Mucosa of stomach (tissue), 1 donor: ENCODE results near the gene GEMIN7.
A peak's percentile ranks its signal among the peaks of the same experiment; 100 is the strongest.
"Not testable (repeated sequence)": the region's sequence is repeated elsewhere in the genome, so short reads cannot be mapped to it uniquely, and the experiment has no call there.

Experiments
- H3K27me3 ChIP-seq: one replicate; pipeline ENCODE4 v1.7.0; 2013; ENCODE audit warnings: mild to moderate bottlenecking, low read length; ENCODE audit not compliant: control insufficient read depth, insufficient read depth
- H3K36me3 ChIP-seq: one replicate; pipeline ENCODE4 v1.7.0; 2013; ENCODE audit warnings: low read length; ENCODE audit not compliant: control insufficient read depth, insufficient read depth
- H3K4me1 ChIP-seq: one replicate; pipeline ENCODE4 v1.7.0; 2013; ENCODE audit warnings: mild to moderate bottlenecking, low read length; ENCODE audit not compliant: control insufficient read depth, insufficient read depth
- H3K4me3 ChIP-seq: one replicate; pipeline ENCODE4 v1.7.0; 2013; ENCODE audit warnings: low read length
- H3K9ac ChIP-seq: one replicate; pipeline ENCODE4 v1.7.0; 2013; ENCODE audit warnings: mild to moderate bottlenecking, low read length, moderate library complexity
- H3K9me3 ChIP-seq: one replicate; pipeline ENCODE4 v1.7.0; 2013; ENCODE audit warnings: mild to moderate bottlenecking, low read length, moderate library complexity; ENCODE audit not compliant: control insufficient read depth
- donor health status: Pancreatic carcinoma.

Gene GEMIN7

DNA sequence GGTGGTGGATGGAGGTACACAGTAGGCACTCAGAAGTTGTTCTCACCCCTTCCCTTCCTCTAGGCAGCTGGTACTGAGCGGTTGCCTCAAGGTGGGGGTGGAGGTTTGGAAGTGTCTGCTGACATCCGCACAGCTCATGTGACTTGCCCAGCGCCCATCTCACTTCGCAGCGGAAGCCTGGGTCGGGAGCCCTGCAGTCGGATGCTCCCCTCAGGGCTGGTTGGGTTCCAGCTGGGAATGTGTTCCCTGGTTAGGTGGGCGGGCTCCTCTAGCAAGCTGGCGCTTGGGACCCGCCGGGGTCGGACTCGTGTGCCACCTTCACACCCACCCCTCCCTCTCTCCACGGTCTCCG lies 24.1 kb downstream of the GEMIN7 start:
- Histone ChIP-seq H3K4me3 (no peak overlapping the region), H3K9ac (peak overlapping the region; percentile 26), H3K4me1 (peaks cover 79% of the 10 kb centered on the region), H3K36me3 (no peaks in the 10 kb centered on the region), H3K27me3 (no peaks in the 10 kb centered on the region), H3K9me3 (no peaks in the 10 kb centered on the region)

DNA sequence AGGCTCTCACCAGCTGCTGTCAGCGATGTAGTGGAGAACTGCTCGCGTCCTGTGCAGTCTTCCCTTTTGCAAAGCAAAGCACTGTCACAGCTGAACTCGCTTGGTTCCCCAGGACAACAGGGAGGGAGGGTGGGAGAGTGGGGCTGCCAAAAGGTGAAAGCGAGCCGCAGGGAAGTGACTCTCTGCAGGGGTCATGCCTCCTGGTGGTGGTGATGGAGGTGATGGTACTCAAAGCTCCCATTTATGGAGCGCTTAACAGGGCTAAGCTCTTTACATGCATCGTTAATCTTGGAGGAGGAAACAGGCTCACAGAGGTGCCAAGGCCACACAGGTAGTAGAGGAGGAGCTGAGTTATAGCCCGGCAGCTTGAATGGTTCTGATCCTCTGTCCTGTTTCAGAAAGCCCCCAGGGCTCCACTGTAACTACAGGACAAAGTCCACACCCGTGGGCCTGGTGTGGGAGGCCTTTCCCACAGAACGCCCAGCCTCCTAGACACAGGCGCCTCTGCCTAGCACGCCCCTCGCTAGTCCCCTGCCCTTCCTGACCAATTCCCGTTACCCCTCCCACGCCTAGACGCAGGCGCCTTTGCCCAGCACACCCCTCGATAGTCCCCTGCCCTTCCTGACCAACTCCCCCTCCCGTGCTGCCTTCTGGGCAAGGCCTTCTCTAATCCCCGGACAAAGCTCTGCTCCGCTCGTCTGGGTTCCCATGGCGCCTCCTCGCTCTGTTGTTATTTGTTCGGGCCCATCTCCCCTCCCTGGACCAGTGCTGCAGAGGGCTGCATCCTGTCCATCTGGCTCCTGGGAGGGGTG lies 24.7 kb downstream of the GEMIN7 start:
- Histone ChIP-seq H3K27me3 (no peaks in the 10 kb centered on the region), H3K4me1 (peaks cover 73% of the 10 kb centered on the region), H3K9ac (peak overlapping the region; percentile 38), H3K36me3 (no peaks in the 10 kb centered on the region), H3K9me3 (no peaks in the 10 kb centered on the region), H3K4me3 (no peak overlapping the region)

DNA sequence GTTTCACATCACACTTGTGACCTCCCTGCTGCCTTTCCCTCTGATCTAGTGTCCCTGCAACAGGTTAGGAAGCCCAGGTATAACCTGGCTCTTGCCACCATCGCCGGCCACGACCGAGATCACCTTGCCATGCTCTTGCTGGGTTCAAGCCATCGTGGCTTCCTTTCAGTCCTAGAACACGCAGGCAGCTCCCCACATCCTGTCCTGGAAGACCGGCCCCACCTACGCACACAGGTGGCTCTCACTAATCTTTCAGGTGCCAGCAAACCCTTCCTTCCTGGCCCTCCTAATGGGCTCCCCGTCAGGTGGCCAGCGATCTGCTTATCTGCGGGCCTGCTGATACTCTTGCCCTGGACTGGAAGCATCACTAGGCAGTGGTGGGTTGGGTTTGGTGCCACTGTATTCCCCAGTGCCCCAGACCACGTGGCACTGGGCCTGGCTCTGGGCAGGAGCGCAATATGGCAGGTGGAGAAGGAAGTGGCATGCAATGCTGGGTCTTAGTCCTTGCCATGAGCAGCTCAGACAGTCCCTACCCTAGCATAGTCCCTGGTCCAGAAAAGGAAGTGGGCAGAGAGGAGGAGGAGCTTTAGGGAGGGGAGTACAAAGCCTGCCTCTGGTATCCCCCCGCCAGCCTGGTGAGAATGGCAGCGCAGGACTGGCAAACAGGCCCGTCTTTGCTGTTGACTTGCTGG lies 25.7 kb downstream of the GEMIN7 start:
- H3K36me3 ChIP-seq = no peaks in the 10 kb centered on the region
- peaks cover 62% of the 10 kb centered on the region for H3K4me1 ChIP-seq
- peak overlapping the region; percentile 38 for H3K9ac ChIP-seq

DNA sequence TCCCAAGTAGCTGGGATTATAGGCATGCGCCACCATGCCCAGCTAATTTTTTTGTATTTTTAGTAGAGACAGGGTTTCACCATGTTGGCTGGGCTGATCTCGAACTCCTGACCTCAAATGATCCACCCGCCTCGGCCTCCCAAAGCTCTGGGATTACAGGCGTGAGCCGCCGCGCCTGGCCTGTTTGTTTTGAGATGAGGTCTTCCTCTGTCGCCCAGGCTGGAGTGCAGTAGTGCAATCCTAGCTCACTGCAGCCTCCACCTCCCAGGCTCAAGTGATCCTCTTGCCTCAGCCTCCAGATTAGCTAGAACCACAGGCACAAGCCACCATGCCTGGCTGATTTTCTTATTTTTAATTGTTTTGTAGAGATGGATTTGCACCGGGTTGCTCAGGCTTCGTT lies 27.3 kb downstream of the GEMIN7 start:
- peaks cover 51% of the 10 kb centered on the region for H3K4me1 ChIP-seq
- H3K4me3 ChIP-seq, H3K36me3 ChIP-seq, H3K27me3 ChIP-seq, H3K9me3 ChIP-seq, H3K9ac ChIP-seq: not testable (repeated sequence)

More for the DNA sequence above, 25.7 kb downstream of the GEMIN7 start:
- Histone ChIP-seq H3K4me3 (no peak overlapping the region), H3K9me3 (no peaks in the 10 kb centered on the region), H3K27me3 (no peaks in the 10 kb centered on the region)

DNA sequence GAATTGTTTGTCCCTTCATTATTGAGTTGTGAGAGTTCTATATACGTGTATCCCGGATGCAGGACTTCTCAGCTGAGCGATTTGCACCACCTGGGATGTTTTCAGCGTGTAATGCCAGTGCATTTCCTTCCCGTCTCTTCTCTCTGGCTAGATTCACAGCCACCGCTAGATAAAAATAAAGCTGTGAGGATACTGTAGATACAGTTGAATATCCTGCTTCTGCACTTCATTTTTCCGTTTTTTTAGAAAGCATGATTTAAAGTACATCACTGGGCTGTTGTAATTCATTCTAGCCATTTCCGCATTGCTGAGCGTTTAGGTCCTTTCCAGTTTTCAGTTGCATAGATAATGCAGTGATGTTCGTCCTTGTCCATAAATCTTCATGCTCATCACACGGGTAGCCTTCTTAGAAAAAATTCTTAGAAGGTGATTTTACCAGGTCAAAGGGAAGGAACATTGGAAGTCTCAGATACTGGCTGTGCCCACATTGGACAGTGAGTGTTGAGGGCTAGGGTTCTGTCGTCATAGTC lies 28.6 kb downstream of the GEMIN7 start:
- Histone ChIP-seq H3K9ac (no peak overlapping the region), H3K4me1 (peaks cover 51% of the 10 kb centered on the region), H3K4me3 (no peak overlapping the region), H3K36me3 (no peaks in the 10 kb centered on the region), H3K27me3 (no peaks in the 10 kb centered on the region), H3K9me3 (no peaks in the 10 kb centered on the region)

DNA sequence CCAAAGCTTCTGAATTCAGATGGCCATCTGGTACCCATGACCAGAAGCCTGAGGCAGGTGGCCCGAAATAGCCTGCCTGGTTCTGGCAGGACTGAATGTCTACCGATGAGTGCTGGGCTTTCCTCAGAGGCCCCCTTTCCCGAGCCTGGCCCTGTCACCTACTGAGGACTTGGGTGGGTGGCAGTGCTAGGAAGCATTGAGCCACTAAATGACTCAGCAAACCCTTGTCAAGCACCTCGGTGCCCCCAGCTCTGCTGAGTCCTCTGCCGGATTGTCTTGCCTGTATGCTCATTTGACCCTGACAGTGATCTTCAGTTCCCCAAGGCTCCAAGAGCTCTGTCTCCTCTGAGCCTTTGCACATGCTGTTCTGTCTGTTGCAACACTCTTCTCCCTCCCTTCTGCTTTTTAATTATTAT lies 31.8 kb downstream of the GEMIN7 start:
- no peaks in the 10 kb centered on the region for H3K27me3 ChIP-seq

DNA sequence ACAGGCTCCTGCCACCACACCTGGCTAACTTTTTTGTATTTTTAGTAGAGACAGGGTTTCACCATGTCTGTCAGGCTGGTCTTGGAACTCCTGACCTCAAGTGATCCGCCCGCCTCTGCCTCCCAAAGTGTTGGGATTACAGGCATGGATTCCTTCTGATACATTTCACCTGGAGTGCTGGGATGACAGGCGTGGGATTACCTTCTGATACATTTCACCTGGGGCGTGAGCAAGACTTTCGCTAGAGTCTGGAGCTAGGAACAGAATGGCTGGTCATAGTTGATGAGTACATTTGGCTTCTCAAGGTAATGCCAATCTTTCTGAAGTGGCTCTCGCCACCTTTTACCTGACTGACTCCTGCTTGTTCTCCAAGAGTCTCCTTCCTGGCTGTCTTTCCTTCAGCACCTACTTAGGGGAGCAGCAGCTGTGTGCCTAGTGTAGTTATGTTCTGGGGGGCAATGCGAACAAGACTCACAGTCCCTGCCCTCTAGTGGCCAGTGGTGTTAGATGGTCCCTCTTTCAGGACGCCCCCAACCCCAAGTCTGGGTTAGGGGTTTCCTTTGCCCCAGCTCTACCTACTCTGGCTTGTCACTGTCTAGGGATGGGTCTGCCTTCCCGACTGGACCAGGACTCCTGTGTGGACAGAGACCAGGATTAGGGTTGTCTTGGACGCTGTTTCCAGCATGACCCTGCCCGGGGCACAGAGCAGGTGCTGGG lies 33.2 kb downstream of the GEMIN7 start:
- Histone ChIP-seq H3K4me1 (peaks cover 56% of the 10 kb centered on the region), H3K4me3 (no peak overlapping the region), H3K36me3 (no peaks in the 10 kb centered on the region), H3K9me3 (no peaks in the 10 kb centered on the region), H3K9ac (peak overlapping the region; percentile 48), H3K27me3 (no peaks in the 10 kb centered on the region)

More for the DNA sequence above, 31.8 kb downstream of the GEMIN7 start:
- Histone ChIP-seq H3K4me1 (peaks cover 47% of the 10 kb centered on the region), H3K36me3 (no peaks in the 10 kb centered on the region), H3K9me3 (no peaks in the 10 kb centered on the region), H3K9ac (no peak overlapping the region), H3K4me3 (no peak overlapping the region)

DNA sequence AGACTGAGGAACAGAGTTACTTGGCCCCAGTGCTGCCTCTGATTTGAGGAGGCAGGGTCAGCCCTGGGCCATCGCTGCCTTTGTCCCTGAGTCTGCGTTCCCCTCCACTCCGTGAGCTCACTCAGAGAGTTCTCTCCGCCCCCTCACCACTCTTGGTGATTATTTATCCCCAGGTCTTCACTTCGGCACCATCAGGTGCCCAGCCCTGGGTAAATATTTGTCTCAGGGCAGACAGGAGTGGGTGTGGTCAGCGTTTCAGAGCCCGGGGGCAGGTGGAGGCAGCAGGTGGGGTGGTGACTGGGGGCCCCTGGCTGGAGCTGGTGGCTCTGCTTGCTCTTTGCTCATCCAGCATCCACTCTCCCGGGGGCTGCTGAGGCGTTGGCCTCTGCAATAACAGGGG lies 34.6 kb downstream of the GEMIN7 start:
- Histone ChIP-seq H3K4me3 (no peak overlapping the region), H3K27me3 (no peaks in the 10 kb centered on the region), H3K36me3 (no peaks in the 10 kb centered on the region), H3K9ac (peak overlapping the region; percentile 48), H3K4me1 (peaks cover 69% of the 10 kb centered on the region), H3K9me3 (no peaks in the 10 kb centered on the region)

DNA sequence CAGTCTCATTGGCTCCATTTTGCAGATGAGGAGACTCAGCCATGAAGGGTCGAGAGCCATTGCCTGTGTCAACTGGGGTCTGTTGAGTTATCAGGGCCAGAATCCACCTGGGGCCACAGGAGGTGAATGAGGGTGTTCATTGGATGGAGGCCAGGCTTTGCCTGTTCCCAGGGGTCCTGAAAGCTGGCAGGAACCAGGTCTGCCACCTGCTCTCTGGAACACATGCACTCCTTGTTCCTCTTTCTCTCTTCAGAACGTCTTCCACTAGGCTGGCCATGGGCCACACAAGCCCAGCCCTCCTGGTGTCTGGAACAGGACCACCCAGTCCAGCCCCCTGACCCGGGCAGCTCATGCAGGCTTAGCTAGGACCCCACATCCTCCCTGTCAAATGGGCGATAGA lies 35.1 kb downstream of the GEMIN7 start:
- Histone ChIP-seq H3K9me3 (no peaks in the 10 kb centered on the region), H3K27me3 (no peaks in the 10 kb centered on the region), H3K36me3 (no peaks in the 10 kb centered on the region), H3K4me1 (peaks cover 74% of the 10 kb centered on the region), H3K9ac (peak overlapping the region; percentile 31), H3K4me3 (no peak overlapping the region)

DNA sequence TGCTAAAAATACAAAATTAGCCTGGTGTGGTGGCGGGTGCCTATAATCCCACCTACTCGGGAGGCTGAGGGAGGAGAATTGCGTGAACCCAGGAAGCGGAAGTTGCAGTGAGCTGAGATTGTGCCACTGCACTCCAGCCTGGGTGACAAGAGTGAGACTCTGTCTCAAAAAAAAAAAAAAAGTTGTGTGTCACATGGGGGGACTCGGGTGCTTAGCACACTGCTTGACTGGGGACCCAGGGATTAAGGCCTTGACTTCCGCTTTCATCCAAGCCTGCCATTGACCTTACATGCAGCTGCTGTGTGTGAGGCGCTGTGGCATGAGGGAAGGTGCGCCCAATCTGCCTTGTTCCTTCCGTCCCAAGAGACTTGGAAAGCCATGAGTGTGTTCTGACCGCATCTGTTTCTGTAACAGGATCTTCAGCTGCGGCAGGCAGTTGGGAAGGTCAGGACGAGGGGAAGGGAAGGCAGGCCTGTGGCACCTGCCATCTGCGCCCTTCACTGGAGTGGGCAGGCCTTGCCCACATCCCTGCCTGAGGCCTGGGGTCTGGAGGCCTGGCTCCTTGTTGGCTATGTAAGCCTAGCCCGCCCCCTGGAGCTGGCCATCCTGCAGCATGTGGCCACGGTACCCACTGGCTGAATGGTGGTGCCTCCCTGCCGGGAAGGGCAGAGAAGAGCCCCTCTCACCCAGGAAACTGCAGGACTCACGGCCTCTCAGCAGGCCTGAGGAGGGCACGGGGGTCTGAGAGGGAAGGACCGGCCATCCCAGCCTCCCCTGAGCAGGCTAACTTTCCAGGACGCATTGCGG lies 37.0 kb downstream of the GEMIN7 start:
- peaks cover 82% of the 10 kb centered on the region for H3K4me1 ChIP-seq
- no peak overlapping the region for H3K9ac ChIP-seq
- no peak overlapping the region for H3K4me3 ChIP-seq
- no peaks in the 10 kb centered on the region for H3K27me3 ChIP-seq
- H3K9me3 ChIP-seq = no peaks in the 10 kb centered on the region
- no peaks in the 10 kb centered on the region for H3K36me3 ChIP-seq

DNA sequence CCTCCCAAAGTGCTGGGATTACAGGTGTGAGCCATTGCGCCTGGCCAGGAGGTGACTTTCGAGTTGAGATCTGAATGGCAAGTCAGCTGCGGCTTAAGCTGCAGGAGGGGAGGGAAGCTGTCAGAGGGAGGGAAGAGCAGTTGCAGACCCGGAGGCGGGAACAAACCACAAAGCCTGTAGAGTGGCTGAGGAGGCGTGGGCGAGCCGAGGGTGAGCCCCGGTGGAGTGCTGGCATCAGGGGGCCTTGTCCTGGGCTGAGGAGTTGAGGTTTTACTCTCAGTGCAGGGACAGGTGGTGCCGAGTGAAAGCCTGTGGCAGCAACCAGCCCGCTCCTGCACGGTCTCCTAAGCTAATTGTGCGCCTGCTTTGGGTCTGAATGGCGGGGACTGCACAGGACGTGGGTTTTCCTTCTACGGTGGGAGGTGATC lies 38.1 kb downstream of the GEMIN7 start:
- H3K4me1 ChIP-seq = peaks cover 84% of the 10 kb centered on the region
- no peak overlapping the region for H3K9ac ChIP-seq
- H3K36me3 ChIP-seq = no peaks in the 10 kb centered on the region
- H3K9me3 ChIP-seq = no peaks in the 10 kb centered on the region
- H3K27me3 ChIP-seq = no peaks in the 10 kb centered on the region
- no peak overlapping the region for H3K4me3 ChIP-seq
